ENCODE measurements around the gene CCNB1. TPM values are rescaled to one million over a fixed set of nuclear protein-coding genes. Genes with fewer than 3 reads are reported as not detected.

Gene CCNB1
- total and polyA plus RNA-seq, 12 donors: 3.6 to 53.5 (median 9.1) TPM

DNA sequence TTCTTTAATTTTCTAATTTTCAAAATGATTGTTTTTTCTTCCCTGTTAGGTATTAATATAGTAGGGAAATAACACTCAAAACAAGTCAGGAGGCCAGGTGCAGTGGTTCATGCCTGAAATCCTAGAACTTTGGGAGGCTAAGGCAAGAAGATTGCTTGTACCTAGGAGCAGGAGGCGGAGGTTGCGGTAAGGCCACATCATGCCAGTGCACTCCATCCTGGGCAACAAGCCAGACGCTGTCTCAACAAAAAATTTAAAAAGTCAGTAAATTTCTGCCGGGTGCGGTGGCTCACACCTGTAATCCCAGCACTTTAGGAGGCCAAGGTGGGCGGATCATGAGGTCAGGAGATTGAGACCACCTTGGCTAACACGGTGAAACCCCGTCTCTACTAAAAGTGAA is 57.6 kb downstream of the CCNB1 start:
- Histone ChIP-seq H3K36me3 (replicated peaks in 1 of 2) (peaks cover 0 to 25% of the 10 kb centered on the region in 2 donors), H3K4me3 (no peak overlapping the region), H3K9me3 (replicated peaks in 1 of 3) (no peaks in the 10 kb centered on the region), H3K4me1 (replicated peaks in 1 of 2) (peaks cover 0 to 2% of the 10 kb centered on the region in 2 donors), H3K27ac (no peak overlapping the region), H3K27me3 (no peaks in the 10 kb centered on the region)
- TF ChIP-seq POLR2A (IDR thresholded peaks at IDR 0.05): no peak
- TF ChIP-seq, protein P1, sequence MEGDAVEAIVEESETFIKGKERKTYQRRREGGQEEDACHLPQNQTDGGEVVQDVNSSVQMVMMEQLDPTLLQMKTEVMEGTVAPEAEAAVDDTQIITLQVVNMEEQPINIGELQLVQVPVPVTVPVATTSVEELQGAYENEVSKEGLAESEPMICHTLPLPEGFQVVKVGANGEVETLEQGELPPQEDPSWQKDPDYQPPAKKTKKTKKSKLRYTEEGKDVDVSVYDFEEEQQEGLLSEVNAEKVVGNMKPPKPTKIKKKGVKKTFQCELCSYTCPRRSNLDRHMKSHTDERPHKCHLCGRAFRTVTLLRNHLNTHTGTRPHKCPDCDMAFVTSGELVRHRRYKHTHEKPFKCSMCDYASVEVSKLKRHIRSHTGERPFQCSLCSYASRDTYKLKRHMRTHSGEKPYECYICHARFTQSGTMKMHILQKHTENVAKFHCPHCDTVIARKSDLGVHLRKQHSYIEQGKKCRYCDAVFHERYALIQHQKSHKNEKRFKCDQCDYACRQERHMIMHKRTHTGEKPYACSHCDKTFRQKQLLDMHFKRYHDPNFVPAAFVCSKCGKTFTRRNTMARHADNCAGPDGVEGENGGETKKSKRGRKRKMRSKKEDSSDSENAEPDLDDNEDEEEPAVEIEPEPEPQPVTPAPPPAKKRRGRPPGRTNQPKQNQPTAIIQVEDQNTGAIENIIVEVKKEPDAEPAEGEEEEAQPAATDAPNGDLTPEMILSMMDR (IDR thresholded peaks at IDR 0.05): no peak
- intact Hi-C loops (cut with DNase I): no loop called here
- WGBS, 4 donors: 94 to 97% (median 94%) methylated on average over 8 of the region's 8 CpGs
- no peak for DNase-seq

DNA sequence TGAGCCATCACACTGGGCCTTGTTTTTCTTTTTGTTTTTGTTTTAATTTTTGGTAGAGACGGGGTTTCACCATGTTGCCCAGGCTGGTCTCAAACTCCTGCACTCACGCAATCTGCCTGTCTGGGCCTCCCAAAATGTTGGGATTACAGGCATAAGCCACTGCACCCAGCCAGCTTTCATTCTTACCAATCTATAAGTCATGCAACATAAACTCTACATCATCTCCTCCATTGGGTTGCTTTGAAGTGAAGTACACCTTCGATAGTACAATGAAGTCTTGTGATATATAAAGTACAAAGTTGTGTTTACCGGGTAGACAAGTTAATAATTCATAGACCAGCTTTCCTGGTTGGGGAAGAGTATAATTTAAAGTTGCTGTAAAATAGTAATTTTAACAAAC is 58.9 kb downstream of the CCNB1 start:
- Histone ChIP-seq H3K4me3 (no peak overlapping the region), H3K4me1 (replicated peaks in 1 of 2) (no peaks in the 10 kb centered on the region), H3K27ac (no peak overlapping the region), H3K9me3 (replicated peaks in 1 of 3) (no peaks in the 10 kb centered on the region), H3K27me3 (no peaks in the 10 kb centered on the region), H3K36me3 (replicated peaks in 1 of 2) (peaks cover 0 to 30% of the 10 kb centered on the region in 2 donors)
- no peak for TF ChIP-seq POLR2A (IDR thresholded peaks at IDR 0.05)
- TF ChIP-seq, protein P1 (IDR thresholded peaks at IDR 0.05): no peak
- WGBS, 4 donors: 95 to 97% (median 97%) methylated on average over 4 of the region's 4 CpGs
- DNase-seq: no peak
- intact Hi-C loops (cut with DNase I): no loop called here

Small RNA genes lying within 50 kb of the gene (small RNA-seq; reads per million reads assigned to genes)
- 0 reads per million in 2 donors for gene SNORA50D

Other genes with a start within 250 kb of the CCNB1 start
- gene SLC30A5, start 73.1 kb upstream of the CCNB1 start, total RNA-seq: 10 to 100 TPM; 31.8 to 76.8 (median 40.4) TPM
- gene SLC30A5, start 73.1 kb upstream of the CCNB1 start, polyA plus RNA-seq: 10 to 100 TPM; 31.5 to 57.0 (median 37.3) TPM
- gene CENPH, start 22.4 kb downstream of the CCNB1 start, total RNA-seq: 1 to 10 TPM in 7 of 9 donors, under 1 TPM in 1, not detected in 1; 0.69 to 9.8 (median 2.2) TPM
- 1 to 10 TPM; 2.1 to 3.0 (median 2.6) TPM for gene CENPH, start 22.4 kb downstream of the CCNB1 start, polyA plus RNA-seq
- 10 to 100 TPM; 15.2 to 47.0 (median 23.6) TPM for gene CDK7, start 67.7 kb downstream of the CCNB1 start, total RNA-seq
- 10 to 100 TPM; 29.7 to 57.1 (median 33.5) TPM for gene CDK7, start 67.7 kb downstream of the CCNB1 start, polyA plus RNA-seq
- 10 to 100 TPM in 4 of 9 donors, 1 to 10 TPM in 5; 4.4 to 13.3 (median 9.0) TPM for gene CCDC125, start 165.7 kb downstream of the CCNB1 start, total RNA-seq
- gene CCDC125, start 165.7 kb downstream of the CCNB1 start, polyA plus RNA-seq: 1 to 10 TPM; 2.7 to 8.8 (median 4.7) TPM
- gene AK6, start 202.4 kb downstream of the CCNB1 start, total RNA-seq: 100 to 1,000 TPM in 1 of 9 donors, 10 to 100 TPM in 7, 1 to 10 TPM in 1; 9.6 to 105 (median 33.4) TPM
- 100 to 1,000 TPM in 1 of 3 donors, 10 to 100 TPM in 2; 63.5 to 190 (median 66.1) TPM for gene AK6, start 202.4 kb downstream of the CCNB1 start, polyA plus RNA-seq
- 10 to 100 TPM; 32.1 to 92.3 (median 56.8) TPM for gene TAF9, start 202.4 kb downstream of the CCNB1 start, total RNA-seq
- gene TAF9, start 202.4 kb downstream of the CCNB1 start, polyA plus RNA-seq: 100 to 1,000 TPM in 1 of 3 donors, 10 to 100 TPM in 2; 55.1 to 152 (median 59.5) TPM
- gene RAD17, start 202.7 kb downstream of the CCNB1 start, total RNA-seq: 10 to 100 TPM; 16.7 to 27.3 (median 20.9) TPM
- gene RAD17, start 202.7 kb downstream of the CCNB1 start, polyA plus RNA-seq: 10 to 100 TPM; 10.4 to 33.6 (median 16.6) TPM
- 1 to 10 TPM in 3 of 9 donors, under 1 TPM in 6; 0.27 to 1.6 (median 0.94) TPM for gene MARVELD2, start 248.0 kb downstream of the CCNB1 start, total RNA-seq
- gene MARVELD2, start 248.0 kb downstream of the CCNB1 start, polyA plus RNA-seq: under 1 TPM; 0.16 to 0.46 (median 0.17) TPM

Measured in adrenal gland (tissue), 12 donors.